Measurements from ENCODE around the gene TRAF2.

The TRAF2 gene

GRCh38 chr9:136886610-136887597, 588 bp downstream of the TRAF2 start:
- Histone ChIP-seq H3K27me3 (ENCODE audit: insufficient read depth, poor library complexity, severe bottlenecking) (no peaks in the 10 kb centered on the region), H3K4me3 (replicated peaks; ENCODE audit: insufficient read depth, low read length) (peak overlapping the region; percentile 92), H3K27ac (replicated peaks) (peak overlapping the region; percentile 81)
- no peak for TF ChIP-seq SPI1 (IDR thresholded peaks at IDR 0.05; ENCODE audit: borderline replicate concordance, low read depth)
- no peak for TF ChIP-seq CTCF (IDR thresholded peaks at IDR 0.05; ENCODE audit: insufficient read depth, low read length)
- TF ChIP-seq POLR2AphosphoS5 (IDR thresholded peaks at IDR 0.05; ENCODE audit: low read depth), result no peak
- no peak for TF ChIP-seq REST (IDR thresholded peaks at IDR 0.05; ENCODE audit: insufficient replicate concordance, low read depth)
- no peak for TF ChIP-seq GABPA (IDR thresholded peaks at IDR 0.05; ENCODE audit: low read depth)
- peak in 1 of 2 experiments; percentile 27 for DNase-seq (ENCODE audit: low read depth in 1 of 2, low spot score in 1 of 2)

GRCh38 chr9:136888454-136888853, 2.1 kb downstream of the TRAF2 start:
- no peak for DNase-seq (ENCODE audit: low read depth in 1 of 2, low spot score in 1 of 2)
- Histone ChIP-seq H3K27ac (replicated peaks) (no peak overlapping the region), H3K4me3 (replicated peaks; ENCODE audit: insufficient read depth, low read length) (no peak overlapping the region), H3K27me3 (ENCODE audit: insufficient read depth, poor library complexity, severe bottlenecking) (no peaks in the 10 kb centered on the region)
- TF ChIP-seq GABPA (IDR thresholded peaks at IDR 0.05; ENCODE audit: low read depth) (no peak), SPI1 (IDR thresholded peaks at IDR 0.05; ENCODE audit: borderline replicate concordance, low read depth) (no peak), POLR2AphosphoS5 (IDR thresholded peaks at IDR 0.05; ENCODE audit: low read depth) (no peak), CTCF (IDR thresholded peaks at IDR 0.05; ENCODE audit: insufficient read depth, low read length) (no peak), REST (IDR thresholded peaks at IDR 0.05; ENCODE audit: insufficient replicate concordance, low read depth) (no peak)

- Histone ChIP-seq H3K27me3 (ENCODE audit: insufficient read depth, poor library complexity, severe bottlenecking) (no peaks in the 10 kb centered on the region), H3K27ac (replicated peaks) (no peak overlapping the region), H3K4me3 (replicated peaks; ENCODE audit: insufficient read depth, low read length) (no peak overlapping the region)
- TF ChIP-seq POLR2AphosphoS5 (IDR thresholded peaks at IDR 0.05; ENCODE audit: low read depth) (no peak), CTCF (IDR thresholded peaks at IDR 0.05; ENCODE audit: insufficient read depth, low read length) (no peak), SPI1 (IDR thresholded peaks at IDR 0.05; ENCODE audit: borderline replicate concordance, low read depth) (no peak), GABPA (IDR thresholded peaks at IDR 0.05; ENCODE audit: low read depth) (no peak), REST (IDR thresholded peaks at IDR 0.05; ENCODE audit: insufficient replicate concordance, low read depth) (no peak)
- no peak for DNase-seq (ENCODE audit: low read depth in 1 of 2, low spot score in 1 of 2)
Observed at GRCh38 chr9:136889858-136890257, 3.5 kb downstream of the TRAF2 start.
